ENCODE measurements around the gene SHANK2. TPM values are rescaled to one million over a fixed set of nuclear protein-coding genes. Genes with fewer than 3 reads are reported as not detected.

The SHANK2 gene
- 2.5 and 3.5 TPM in 2 replicates for total RNA-seq

- Histone ChIP-seq H3K79me2 (ENCODE audit: insufficient read depth, low read length) (no peaks in the 10 kb centered on the region), H3K27ac (ENCODE audit: low read depth, low read length) (no peak within 1 kb of the TSS), H3K27me3 (ENCODE audit: insufficient read depth, low read length) (peaks cover 28% of the 10 kb centered on the region), H3K9me3 (ENCODE audit: low read depth, low read length) (no peaks in the 10 kb centered on the region), H4K20me1 (ENCODE audit: insufficient read depth, low read length) (peaks cover 6% of the 10 kb centered on the region), H3K36me3 (ENCODE audit: insufficient read depth, low read length) (no peaks in the 10 kb centered on the region), H3K4me1 (ENCODE audit: insufficient read depth, low read length) (peaks cover 11% of the 10 kb centered on the region), H3K4me2 (ENCODE audit: insufficient read depth, low read length) (peak within 1 kb of the TSS; percentile 84), H3K4me3 (ENCODE audit: insufficient read depth, low read length) (peak within 1 kb of the TSS; percentile 71), H2AFZ (ENCODE audit: low read length) (peak within 1 kb of the TSS; percentile 69)
- DNase-seq (ENCODE audit: insufficient read length, low spot score, missing footprints): peak; percentile 71
- no peak for TF ChIP-seq CTCF (IDR thresholded peaks at IDR 0.05; ENCODE audit: extremely low read depth, low read depth, low read length)
Measured at GRCh38 chr11:71252269-71252769, at the start of gene SHANK2. Gene SHANK2, minus strand, starts transcription at chr11:71252577. Its CDS starts 105,251 bp downstream, at chr11:71147326.

DNA sequence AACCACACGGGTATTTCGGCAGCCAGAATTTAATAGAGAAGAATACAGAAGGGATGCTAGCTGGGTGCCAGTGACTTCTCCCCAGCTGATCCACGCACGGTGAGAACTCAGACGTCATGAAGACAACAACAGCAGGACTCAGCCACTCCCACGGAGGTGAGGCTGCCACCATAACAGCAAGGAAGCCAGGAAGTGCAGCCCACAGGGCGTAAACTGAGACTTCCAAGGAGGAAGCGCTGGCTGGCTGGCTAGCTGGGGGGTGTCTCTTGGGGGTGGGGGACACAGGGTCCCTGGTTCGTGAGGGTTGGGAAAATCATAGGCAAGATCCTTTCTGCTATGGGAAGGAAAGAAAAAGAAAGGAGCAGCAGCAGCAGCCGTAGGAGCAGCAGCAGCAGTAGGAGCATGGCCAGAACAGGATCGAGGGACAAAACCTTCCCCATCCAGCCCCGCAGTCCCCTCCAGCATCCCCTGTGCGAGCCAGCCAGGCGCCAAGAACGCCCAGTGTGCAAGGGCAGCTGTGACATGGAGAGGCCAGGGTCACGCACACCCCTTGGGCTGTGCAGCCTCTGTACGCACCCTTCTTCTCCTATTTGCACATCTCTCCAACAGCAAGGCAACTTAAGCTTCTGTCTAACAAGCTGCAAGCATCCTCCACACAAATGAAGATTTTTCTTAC lies 49.6 kb upstream of the SHANK2 start:
- H4K20me1 ChIP-seq (ENCODE audit: insufficient read depth, low read length): no peaks in the 10 kb centered on the region
- peak; percentile 29 for DNase-seq (ENCODE audit: insufficient read length, low spot score, missing footprints)
- no peak overlapping the region for H3K27ac ChIP-seq (ENCODE audit: low read depth, low read length)
- H3K27me3 ChIP-seq (ENCODE audit: insufficient read depth, low read length): peaks cover 2% of the 10 kb centered on the region
- no peaks in the 10 kb centered on the region for H3K79me2 ChIP-seq (ENCODE audit: insufficient read depth, low read length)
- no peak overlapping the region for H3K4me3 ChIP-seq (ENCODE audit: insufficient read depth, low read length)
- no peak overlapping the region for H3K4me2 ChIP-seq (ENCODE audit: insufficient read depth, low read length)
- H2AFZ ChIP-seq (ENCODE audit: low read length): no peak overlapping the region
- no peaks in the 10 kb centered on the region for H3K36me3 ChIP-seq (ENCODE audit: insufficient read depth, low read length)
- no peak for TF ChIP-seq CTCF (IDR thresholded peaks at IDR 0.05; ENCODE audit: extremely low read depth, low read depth, low read length)
- peaks cover 29% of the 10 kb centered on the region for H3K4me1 ChIP-seq (ENCODE audit: insufficient read depth, low read length)
- no peaks in the 10 kb centered on the region for H3K9me3 ChIP-seq (ENCODE audit: low read depth, low read length)

DNA sequence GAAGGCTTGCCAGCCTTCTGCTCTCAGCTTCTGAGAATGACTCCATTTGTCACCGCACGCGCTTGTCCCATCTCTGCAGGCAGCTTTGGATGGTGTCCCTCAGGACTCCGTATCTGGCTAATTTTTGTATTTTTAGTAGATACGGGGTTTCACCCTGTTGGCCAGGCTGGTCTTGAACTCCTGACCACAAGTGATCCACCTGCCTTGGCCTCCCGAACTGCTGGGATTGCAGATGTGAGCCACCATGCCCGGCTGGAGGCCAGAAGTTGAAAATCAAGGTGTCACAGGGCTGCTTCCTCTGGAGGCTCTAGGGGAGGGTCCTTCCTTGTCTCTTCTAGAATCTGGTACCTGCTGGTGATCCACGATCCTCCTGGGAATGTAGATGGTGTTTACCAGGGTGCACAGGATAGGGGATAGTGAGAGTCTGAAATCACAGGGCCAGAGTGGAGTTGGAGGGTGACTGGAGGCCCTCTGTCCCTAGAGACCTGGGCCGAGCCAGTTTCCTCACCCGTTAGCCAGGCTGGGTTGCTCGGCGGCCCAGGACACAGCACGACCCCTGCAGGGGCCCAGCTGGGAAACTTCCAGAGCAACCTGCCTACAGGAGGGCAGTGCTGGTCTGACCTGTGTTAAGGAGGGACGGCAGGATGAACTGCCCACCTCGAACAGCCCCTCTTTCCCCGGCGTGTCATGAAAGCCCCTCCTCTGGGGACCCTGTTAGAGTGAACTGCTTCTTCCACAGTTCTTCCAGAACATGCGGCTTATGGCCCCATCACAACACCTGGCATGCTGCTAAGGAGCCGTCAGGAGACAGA lies 48.9 kb upstream of the SHANK2 start:
- no peaks in the 10 kb centered on the region for H3K27me3 ChIP-seq (ENCODE audit: insufficient read depth, low read length)
- no peak overlapping the region for H3K4me2 ChIP-seq (ENCODE audit: insufficient read depth, low read length)
- H2AFZ ChIP-seq (ENCODE audit: low read length): no peak overlapping the region
- no peak for DNase-seq (ENCODE audit: insufficient read length, low spot score, missing footprints)
- H3K79me2 ChIP-seq (ENCODE audit: insufficient read depth, low read length): no peaks in the 10 kb centered on the region
- no peak for TF ChIP-seq CTCF (IDR thresholded peaks at IDR 0.05; ENCODE audit: extremely low read depth, low read depth, low read length)
- no peak overlapping the region for H3K4me3 ChIP-seq (ENCODE audit: insufficient read depth, low read length)
- no peak overlapping the region for H3K27ac ChIP-seq (ENCODE audit: low read depth, low read length)
- H3K36me3 ChIP-seq (ENCODE audit: insufficient read depth, low read length): no peaks in the 10 kb centered on the region
- peaks cover 29% of the 10 kb centered on the region for H3K4me1 ChIP-seq (ENCODE audit: insufficient read depth, low read length)
- H4K20me1 ChIP-seq (ENCODE audit: insufficient read depth, low read length): no peaks in the 10 kb centered on the region
- no peaks in the 10 kb centered on the region for H3K9me3 ChIP-seq (ENCODE audit: low read depth, low read length)

DNA sequence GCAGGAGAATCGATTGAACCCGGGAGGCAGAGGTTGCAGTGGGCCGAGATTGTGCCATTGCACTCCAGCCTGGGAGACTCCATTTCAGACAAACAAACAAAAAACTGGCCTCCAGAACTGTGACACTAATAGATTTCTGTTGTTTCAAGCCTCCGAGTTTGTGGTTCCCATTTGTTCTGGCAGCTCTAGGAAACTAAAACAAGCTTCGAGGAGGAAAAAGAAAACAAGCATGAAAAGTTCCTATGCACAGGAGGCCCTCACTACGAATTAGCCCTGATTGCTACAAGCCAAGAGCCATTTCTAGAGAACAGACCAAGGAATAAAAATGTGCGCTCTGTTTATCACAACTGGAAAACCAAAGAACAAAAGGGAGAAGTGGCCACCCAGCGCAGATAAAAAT lies 47.8 kb upstream of the SHANK2 start:
- Histone ChIP-seq H4K20me1 (ENCODE audit: insufficient read depth, low read length) (no peaks in the 10 kb centered on the region), H3K79me2 (ENCODE audit: insufficient read depth, low read length) (no peaks in the 10 kb centered on the region), H3K4me3 (ENCODE audit: insufficient read depth, low read length) (no peak overlapping the region), H2AFZ (ENCODE audit: low read length) (no peak overlapping the region), H3K27ac (ENCODE audit: low read depth, low read length) (peak overlapping the region; percentile 66), H3K27me3 (ENCODE audit: insufficient read depth, low read length) (no peaks in the 10 kb centered on the region), H3K9me3 (ENCODE audit: low read depth, low read length) (no peaks in the 10 kb centered on the region), H3K36me3 (ENCODE audit: insufficient read depth, low read length) (no peaks in the 10 kb centered on the region), H3K4me1 (ENCODE audit: insufficient read depth, low read length) (peaks cover 29% of the 10 kb centered on the region), H3K4me2 (ENCODE audit: insufficient read depth, low read length) (no peak overlapping the region)
- peak; percentile 29 for DNase-seq (ENCODE audit: insufficient read length, low spot score, missing footprints)
- TF ChIP-seq CTCF (IDR thresholded peaks at IDR 0.05; ENCODE audit: extremely low read depth, low read depth, low read length): no peak
